Measurements from ENCODE around the gene MAD2L2. TPM values are rescaled to one million over a fixed set of nuclear protein-coding genes. Genes with fewer than 3 reads are reported as not detected.

The MAD2L2 gene
- total and polyA plus RNA-seq, 9 of the 15 experiments (the other 6 are each of a cell fraction or from before 2014, with no cell fraction given) = 12.4 to 286 (median 143) TPM

DNA sequence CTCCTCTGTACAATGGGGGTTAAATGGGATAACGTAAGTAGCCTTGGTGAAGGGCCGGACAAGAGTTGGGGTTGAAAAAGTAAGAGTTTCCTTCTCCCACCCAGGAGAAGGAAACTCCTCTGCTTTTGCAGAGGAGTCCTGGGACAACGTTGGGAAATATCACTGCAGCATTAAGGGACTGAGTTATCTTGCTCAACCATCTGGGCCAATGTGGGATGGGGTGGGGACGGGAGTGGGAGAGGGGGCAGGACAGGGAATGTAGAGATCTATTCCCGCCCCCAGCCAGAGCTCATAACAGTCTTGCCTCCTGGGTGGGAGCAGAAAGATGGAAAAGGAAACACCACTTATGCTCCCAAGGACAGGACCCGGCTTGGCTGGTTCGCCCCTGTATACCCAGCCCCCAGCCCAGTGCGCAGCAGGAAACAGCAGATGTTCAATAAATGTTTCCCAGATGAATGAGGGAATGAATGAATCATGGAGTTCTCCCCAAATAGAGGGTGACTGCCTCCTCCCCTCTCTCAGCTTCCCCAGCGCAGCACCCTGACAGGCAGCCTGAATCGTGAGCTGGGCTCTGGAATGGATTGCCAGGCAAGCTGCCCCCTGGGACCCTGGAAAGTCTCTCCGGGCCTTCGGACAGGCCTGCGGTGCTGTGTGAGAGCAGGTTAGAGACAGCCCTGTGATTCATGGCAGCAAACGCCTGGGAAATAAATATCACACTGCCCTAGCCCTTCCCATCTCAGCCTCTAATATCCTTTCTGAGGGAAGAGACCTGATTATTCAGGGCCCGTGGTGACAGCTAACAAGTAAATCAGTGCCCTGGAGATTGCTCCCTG, 51.5 kb downstream of the MAD2L2 start:
- no peak for DNase-seq (ENCODE audit: extremely low read depth in 1 of 4, low spot score in 3 of 4)
- no peak for FAIRE-seq
- Histone ChIP-seq H3K9me1 (ENCODE audit: control insufficient read depth, insufficient read depth, low read length) (peaks cover 3% of the 10 kb centered on the region), H3K4me2 (ENCODE audit: insufficient read depth, low read length) (no peak overlapping the region), H3K27ac (ENCODE audit: extremely low read depth, low read depth, low read length) (no peak overlapping the region), H2AFZ (ENCODE audit: low read depth, low read length) (no peak overlapping the region), H3K79me2 (ENCODE audit: control insufficient read depth, insufficient read depth, low read length) (no peaks in the 10 kb centered on the region), H3K4me3 (no peak overlapping the region), H3K4me1 (replicated peaks in 1 of 2; ENCODE audit: control insufficient read depth in 2 of 2, insufficient read depth in 2 of 2, low read length in 2 of 2) (no peaks in the 10 kb centered on the region), H4K20me1 (replicated peaks; ENCODE audit: control insufficient read depth, insufficient read depth, low read length) (no peaks in the 10 kb centered on the region; the same call in 1 of the 2 replicates), H3K36me3 (ENCODE audit: control insufficient read depth, insufficient read depth, low read length) (no peaks in the 10 kb centered on the region), H3K27me3 (ENCODE audit: control insufficient read depth in 2 of 2, insufficient read depth in 2 of 2, low read length in 2 of 2) (peaks cover 38 to 71% of the 10 kb centered on the region in 2 experiments), H3K9me3 (replicated peaks; ENCODE audit: control insufficient read depth, insufficient read depth, low read depth, low read length) (no peaks in the 10 kb centered on the region), H3K9ac (ENCODE audit: insufficient read depth in 1 of 2, low read depth in 2 of 2, low read length in 2 of 2) (peak overlapping the region in 1 of 2 experiments; percentile 14; a peak in 1 of 4 replicates)
- TF ChIP-seq, protein P1, sequence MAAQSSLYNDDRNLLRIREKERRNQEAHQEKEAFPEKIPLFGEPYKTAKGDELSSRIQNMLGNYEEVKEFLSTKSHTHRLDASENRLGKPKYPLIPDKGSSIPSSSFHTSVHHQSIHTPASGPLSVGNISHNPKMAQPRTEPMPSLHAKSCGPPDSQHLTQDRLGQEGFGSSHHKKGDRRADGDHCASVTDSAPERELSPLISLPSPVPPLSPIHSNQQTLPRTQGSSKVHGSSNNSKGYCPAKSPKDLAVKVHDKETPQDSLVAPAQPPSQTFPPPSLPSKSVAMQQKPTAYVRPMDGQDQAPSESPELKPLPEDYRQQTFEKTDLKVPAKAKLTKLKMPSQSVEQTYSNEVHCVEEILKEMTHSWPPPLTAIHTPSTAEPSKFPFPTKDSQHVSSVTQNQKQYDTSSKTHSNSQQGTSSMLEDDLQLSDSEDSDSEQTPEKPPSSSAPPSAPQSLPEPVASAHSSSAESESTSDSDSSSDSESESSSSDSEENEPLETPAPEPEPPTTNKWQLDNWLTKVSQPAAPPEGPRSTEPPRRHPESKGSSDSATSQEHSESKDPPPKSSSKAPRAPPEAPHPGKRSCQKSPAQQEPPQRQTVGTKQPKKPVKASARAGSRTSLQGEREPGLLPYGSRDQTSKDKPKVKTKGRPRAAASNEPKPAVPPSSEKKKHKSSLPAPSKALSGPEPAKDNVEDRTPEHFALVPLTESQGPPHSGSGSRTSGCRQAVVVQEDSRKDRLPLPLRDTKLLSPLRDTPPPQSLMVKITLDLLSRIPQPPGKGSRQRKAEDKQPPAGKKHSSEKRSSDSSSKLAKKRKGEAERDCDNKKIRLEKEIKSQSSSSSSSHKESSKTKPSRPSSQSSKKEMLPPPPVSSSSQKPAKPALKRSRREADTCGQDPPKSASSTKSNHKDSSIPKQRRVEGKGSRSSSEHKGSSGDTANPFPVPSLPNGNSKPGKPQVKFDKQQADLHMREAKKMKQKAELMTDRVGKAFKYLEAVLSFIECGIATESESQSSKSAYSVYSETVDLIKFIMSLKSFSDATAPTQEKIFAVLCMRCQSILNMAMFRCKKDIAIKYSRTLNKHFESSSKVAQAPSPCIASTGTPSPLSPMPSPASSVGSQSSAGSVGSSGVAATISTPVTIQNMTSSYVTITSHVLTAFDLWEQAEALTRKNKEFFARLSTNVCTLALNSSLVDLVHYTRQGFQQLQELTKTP (IDR thresholded peaks at IDR 0.05; ENCODE audit: low read depth in 1 of 2, partially characterized antibody in 2 of 2) = no peak
- TF ChIP-seq MAFG (tag; conservative IDR thresholded peaks at IDR 0.05) (no peak), CEBPB (tag; IDR thresholded peaks at IDR 0.05) (no peak), PHF8 (IDR thresholded peaks at IDR 0.05; ENCODE audit: borderline replicate concordance, low read length) (no peak)
- TF ChIP-seq, protein P2, sequence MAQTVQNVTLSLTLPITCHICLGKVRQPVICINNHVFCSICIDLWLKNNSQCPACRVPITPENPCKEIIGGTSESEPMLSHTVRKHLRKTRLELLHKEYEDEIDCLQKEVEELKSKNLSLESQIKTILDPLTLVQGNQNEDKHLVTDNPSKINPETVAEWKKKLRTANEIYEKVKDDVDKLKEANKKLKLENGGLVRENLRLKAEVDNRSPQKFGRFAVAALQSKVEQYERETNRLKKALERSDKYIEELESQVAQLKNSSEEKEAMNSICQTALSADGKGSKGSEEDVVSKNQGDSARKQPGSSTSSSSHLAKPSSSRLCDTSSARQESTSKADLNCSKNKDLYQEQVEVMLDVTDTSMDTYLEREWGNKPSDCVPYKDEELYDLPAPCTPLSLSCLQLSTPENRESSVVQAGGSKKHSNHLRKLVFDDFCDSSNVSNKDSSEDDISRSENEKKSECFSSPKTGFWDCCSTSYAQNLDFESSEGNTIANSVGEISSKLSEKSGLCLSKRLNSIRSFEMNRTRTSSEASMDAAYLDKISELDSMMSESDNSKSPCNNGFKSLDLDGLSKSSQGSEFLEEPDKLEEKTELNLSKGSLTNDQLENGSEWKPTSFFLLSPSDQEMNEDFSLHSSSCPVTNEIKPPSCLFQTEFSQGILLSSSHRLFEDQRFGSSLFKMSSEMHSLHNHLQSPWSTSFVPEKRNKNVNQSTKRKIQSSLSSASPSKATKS (CRISPR knock-in tag; IDR thresholded peaks at IDR 0.05) = no peak
- ATAC-seq = no peak
- POLR2A ChIA-PET = interaction anchor here (0.6 kb wide), 2 partner anchors 134 to 440 kb away, joined by 3 read pairs; no protein-coding TSS in a partner anchor
- WGBS (ENCODE audit: insufficient coverage, low coverage, missing lambda C conversion rate) = 2% methylated on average over 15 of the region's 15 CpGs
- intact Hi-C loops (cut with micrococcal nuclease) = no loop called here
- no TSS peak for BruUV-seq (replicated peaks)
- in situ Hi-C loops (cut with MboI) = no loop called here
- CTCF ChIA-PET (ENCODE audit: low intra/inter-chr PET ratio) = no interaction called here
